HG03469 (cell line): ENCODE measurements around the gene GTPBP1.

Experiments
- ATAC-seq: cut with Tn5 transposase; IDR thresholded peaks from one replicate; pipeline ENCODE4 v1.9.1; 2021; ENCODE audit warnings: mild to moderate bottlenecking, moderate library complexity, moderate number of reproducible peaks; ENCODE audit not compliant: unreplicated experiment

The GTPBP1 gene

DNA sequence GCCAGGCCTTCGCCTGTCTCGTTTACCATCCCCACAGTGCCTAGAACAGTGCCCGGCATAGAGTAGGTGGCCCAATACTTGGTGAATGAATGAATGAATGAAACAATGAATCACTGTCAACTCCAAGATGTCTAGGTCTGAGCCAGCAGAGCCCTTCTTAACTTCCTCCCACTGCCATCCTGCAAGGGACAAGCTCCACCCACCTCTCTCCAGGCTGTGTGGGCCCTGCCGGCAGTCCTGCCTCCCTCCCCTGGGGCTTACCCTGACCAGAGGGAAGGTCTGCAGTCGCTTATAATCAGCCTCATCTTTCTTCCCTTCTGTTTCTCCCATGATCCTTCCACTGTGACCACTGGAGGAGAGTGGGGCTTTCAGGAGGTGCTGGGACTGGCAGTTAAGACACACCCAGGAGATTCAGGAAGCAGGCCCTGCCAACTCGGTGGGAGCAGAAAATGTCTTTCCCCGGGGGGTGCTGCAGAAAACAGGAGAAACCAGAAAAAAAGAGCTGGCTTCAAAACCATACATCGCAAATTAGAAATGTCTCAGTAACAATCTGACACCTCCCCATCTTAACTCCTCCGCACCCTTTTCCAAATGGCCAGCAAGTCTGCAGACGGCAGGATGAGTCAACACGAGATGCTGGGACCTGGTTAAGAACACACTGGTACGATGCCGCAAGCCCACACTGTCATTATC, 76.8 kb downstream of the GTPBP1 start:
- no peak for ATAC-seq
